Epithelial cell of esophagus (primary cell): Measurements from ENCODE around the gene TIAM2.
A peak's percentile ranks its signal among the peaks of the same experiment; 100 is the strongest.

Source experiments
- DNase-seq: peaks from one replicate; pipeline ENCODE4 v3.0.0; 2010; ENCODE audit warnings: low read depth
- H3K4me3 ChIP-seq: 2 replicates; pipeline ENCODE4 v1.5.1; 2011; ENCODE audit warnings: mild to moderate bottlenecking, low read length, control low read depth
- TF ChIP-seq, protein P1 (sequence below): IDR thresholded peaks from 2 replicates; pipeline ENCODE4 v1.5.1; 2011; ENCODE audit warnings: low read depth, mild to moderate bottlenecking, low read length, control low read depth, inconsistent platforms; ENCODE audit not compliant: insufficient read depth; ENCODE audit errors: missing control alignments

TIAM2 gene

DNA sequence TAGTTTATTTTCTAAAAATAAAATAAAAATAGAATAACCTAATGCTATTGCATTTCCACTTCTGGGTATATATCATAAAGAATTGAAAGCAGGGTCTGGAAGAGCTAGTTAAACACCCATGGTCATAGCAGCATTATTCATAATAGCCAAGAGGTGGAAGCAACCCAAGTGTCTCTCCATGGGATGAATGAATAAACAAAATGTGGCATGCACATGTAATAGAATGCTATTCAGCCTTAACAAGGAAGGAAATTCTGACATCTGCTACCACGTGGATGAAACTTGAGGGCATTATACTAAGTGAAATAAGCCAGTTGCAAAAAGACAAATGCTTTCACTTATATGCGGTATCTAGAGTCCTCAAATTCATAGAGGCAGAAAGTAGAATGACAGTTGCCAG is 130.8 kb downstream of the TIAM2 start:
- no peak for DNase-seq
- TF ChIP-seq, protein P1, sequence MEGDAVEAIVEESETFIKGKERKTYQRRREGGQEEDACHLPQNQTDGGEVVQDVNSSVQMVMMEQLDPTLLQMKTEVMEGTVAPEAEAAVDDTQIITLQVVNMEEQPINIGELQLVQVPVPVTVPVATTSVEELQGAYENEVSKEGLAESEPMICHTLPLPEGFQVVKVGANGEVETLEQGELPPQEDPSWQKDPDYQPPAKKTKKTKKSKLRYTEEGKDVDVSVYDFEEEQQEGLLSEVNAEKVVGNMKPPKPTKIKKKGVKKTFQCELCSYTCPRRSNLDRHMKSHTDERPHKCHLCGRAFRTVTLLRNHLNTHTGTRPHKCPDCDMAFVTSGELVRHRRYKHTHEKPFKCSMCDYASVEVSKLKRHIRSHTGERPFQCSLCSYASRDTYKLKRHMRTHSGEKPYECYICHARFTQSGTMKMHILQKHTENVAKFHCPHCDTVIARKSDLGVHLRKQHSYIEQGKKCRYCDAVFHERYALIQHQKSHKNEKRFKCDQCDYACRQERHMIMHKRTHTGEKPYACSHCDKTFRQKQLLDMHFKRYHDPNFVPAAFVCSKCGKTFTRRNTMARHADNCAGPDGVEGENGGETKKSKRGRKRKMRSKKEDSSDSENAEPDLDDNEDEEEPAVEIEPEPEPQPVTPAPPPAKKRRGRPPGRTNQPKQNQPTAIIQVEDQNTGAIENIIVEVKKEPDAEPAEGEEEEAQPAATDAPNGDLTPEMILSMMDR: no peak
- H3K4me3 ChIP-seq: no peak overlapping the region

GRCh38 chr6:155126727-155127439 is 131.8 kb downstream of the TIAM2 start:
- TF ChIP-seq, protein P1: no peak
- H3K4me3 ChIP-seq: no peak overlapping the region
- peak; percentile 75 for DNase-seq

- TF ChIP-seq, protein P1: no peak
- DNase-seq: no peak
- H3K4me3 ChIP-seq: no peak overlapping the region
These were observed 133.9 kb downstream of the TIAM2 start for GRCh38 chr6:155128977-155129376.

DNA sequence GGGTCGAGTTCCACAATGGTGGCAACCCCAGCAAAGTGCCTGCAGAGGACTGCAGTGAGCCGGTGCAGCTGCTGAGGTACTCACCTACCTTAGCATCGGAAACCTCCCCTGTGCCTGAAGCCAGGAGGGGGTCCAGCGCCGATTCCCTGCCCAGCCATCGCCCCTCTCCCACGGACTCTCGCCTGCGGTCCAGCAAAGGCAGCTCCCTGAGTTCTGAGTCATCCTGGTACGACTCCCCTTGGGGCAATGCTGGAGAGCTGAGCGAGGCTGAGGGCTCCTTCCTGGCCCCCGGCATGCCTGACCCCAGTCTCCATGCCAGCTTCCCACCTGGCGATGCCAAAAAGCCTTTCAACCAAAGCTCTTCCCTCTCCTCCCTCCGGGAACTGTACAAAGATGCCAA is 134.6 kb downstream of the TIAM2 start:
- H3K4me3 ChIP-seq: no peak overlapping the region
- TF ChIP-seq, protein P1: no peak
- no peak for DNase-seq

DNA sequence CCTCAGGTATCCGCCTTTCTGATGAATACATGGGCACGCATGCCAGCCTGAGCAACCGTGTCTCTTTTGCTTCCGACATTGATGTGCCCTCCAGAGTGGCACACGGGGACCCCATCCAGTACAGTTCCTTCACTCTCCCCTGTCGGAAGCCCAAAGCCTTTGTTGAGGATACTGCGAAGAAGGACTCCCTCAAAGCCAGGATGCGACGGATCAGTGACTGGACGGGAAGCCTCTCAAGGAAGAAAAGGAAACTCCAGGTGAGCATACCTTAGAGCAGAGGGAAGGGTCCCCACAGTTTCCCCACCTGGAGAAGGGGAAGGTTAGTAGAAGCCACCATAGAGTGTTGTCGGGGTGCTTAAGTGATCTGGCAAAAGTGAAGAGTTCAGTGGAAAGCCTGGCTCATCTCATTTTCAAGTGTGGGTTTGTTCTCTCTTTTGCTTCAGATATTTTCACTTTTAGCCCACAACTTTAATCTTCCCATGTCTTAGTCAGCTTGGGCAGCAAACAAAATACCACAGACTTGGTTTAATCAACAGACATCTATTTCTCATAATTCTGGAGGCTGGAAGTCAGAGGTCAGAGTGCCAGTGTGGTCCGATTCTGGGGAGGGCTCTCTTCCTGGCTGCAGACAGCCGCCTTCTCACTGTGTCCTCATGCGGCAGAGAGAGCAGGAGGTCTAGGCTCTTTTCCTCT is 135.2 kb downstream of the TIAM2 start:
- DNase-seq: no peak
- H3K4me3 ChIP-seq: no peak overlapping the region
- TF ChIP-seq, protein P1: no peak

- H3K4me3 ChIP-seq: no peak overlapping the region
- TF ChIP-seq, protein P1: no peak
- no peak for DNase-seq
These were observed 137.5 kb downstream of the TIAM2 start for GRCh38 chr6:155132617-155133016.
